Nephron (organoid): Measurements from ENCODE around the gene ZNF837.

Experiments used
- H3K27ac Mint-ChIP-seq, 3 experiments: 2 replicates each; pipeline ENCODE4 v1.8.0; 2020; ENCODE audit warnings: mixed read lengths in 3 of 3, mild to moderate bottlenecking in 2 of 3, moderate library complexity in 1 of 3
- H3K27me3 Mint-ChIP-seq: 2 replicates; pipeline ENCODE4 v1.8.0; 2021; ENCODE audit warnings: low read depth, mild to moderate bottlenecking, moderate library complexity, mixed read lengths
- H3K36me3 Mint-ChIP-seq: 2 replicates; pipeline ENCODE4 v1.8.0; 2020; ENCODE audit warnings: low read depth, mixed read lengths
- H3K4me1 Mint-ChIP-seq: 2 replicates; pipeline ENCODE4 v1.8.0; 2020; ENCODE audit warnings: mixed read lengths
- H3K4me3 Mint-ChIP-seq, 3 experiments: 2 replicates each; pipeline ENCODE4 v1.8.0; 2020; ENCODE audit warnings: mild to moderate bottlenecking in 3 of 3, mixed read lengths in 3 of 3, moderate library complexity in 2 of 3
- H3K9me3 Mint-ChIP-seq: 2 replicates; pipeline ENCODE4 v1.8.0; 2020; ENCODE audit warnings: mixed read lengths
- CTCF ChIP-seq, 3 experiments: fragments of 200-600 bp; sonication (generic); IDR thresholded peaks; one replicate each; pipeline ENCODE4 v1.5.0; 2021; ENCODE audit warnings: antibody characterized with exemption in 3 of 3; ENCODE audit not compliant: unreplicated experiment in 3 of 3

The ZNF837 gene

GRCh38 chr19:58401840-58402421 is 21.1 kb upstream of the ZNF837 start:
- peak overlapping the region; percentile 90 to 93 (median 92) for H3K4me3 Mint-ChIP-seq
- no peak overlapping the region for H3K27ac Mint-ChIP-seq
- H3K27me3 Mint-ChIP-seq: no peaks in the 10 kb centered on the region
- H3K36me3 Mint-ChIP-seq: peaks cover 15% of the 10 kb centered on the region
- H3K9me3 Mint-ChIP-seq: no peaks in the 10 kb centered on the region
- H3K4me1 Mint-ChIP-seq: peaks cover 22% of the 10 kb centered on the region
- no peak for TF ChIP-seq CTCF (IDR thresholded peaks at IDR 0.05; ENCODE audit: unreplicated experiment in 3 of 3)

- no peaks in the 10 kb centered on the region for H3K27me3 Mint-ChIP-seq
- peaks cover 8% of the 10 kb centered on the region for H3K36me3 Mint-ChIP-seq
- peaks cover 17% of the 10 kb centered on the region for H3K4me1 Mint-ChIP-seq
- H3K4me3 Mint-ChIP-seq: peak overlapping the region; percentile 90 to 93 (median 92)
- H3K27ac Mint-ChIP-seq: peak overlapping the region; percentile 53 to 88 (median 85)
- TF ChIP-seq CTCF (IDR thresholded peaks at IDR 0.05; ENCODE audit: unreplicated experiment in 3 of 3): no peak
- no peaks in the 10 kb centered on the region for H3K9me3 Mint-ChIP-seq
Measured at GRCh38 chr19:58400916-58401839, 20.3 kb upstream of the ZNF837 start.

GRCh38 chr19:58400316-58400915 is 19.6 kb upstream of the ZNF837 start:
- Mint-ChIP-seq H3K36me3 (peaks cover 7% of the 10 kb centered on the region), H3K4me1 (peaks cover 17% of the 10 kb centered on the region), H3K4me3 (peak overlapping the region; percentile 90 to 93 (median 92)), H3K27ac (peak overlapping the region in 1 of 3 experiments; percentile 53), H3K9me3 (no peaks in the 10 kb centered on the region), H3K27me3 (no peaks in the 10 kb centered on the region)
- TF ChIP-seq CTCF (IDR thresholded peaks at IDR 0.05; ENCODE audit: unreplicated experiment in 3 of 3): no peak

GRCh38 chr19:58399903-58400302 is 19.1 kb upstream of the ZNF837 start:
- Mint-ChIP-seq H3K27me3 (no peaks in the 10 kb centered on the region), H3K36me3 (peaks cover 10% of the 10 kb centered on the region), H3K4me1 (peaks cover 17% of the 10 kb centered on the region), H3K9me3 (no peaks in the 10 kb centered on the region), H3K4me3 (peak overlapping the region; percentile 76 to 93 (median 77)), H3K27ac (peak overlapping the region in 1 of 3 experiments; percentile 35)
- TF ChIP-seq CTCF (IDR thresholded peaks at IDR 0.05; ENCODE audit: unreplicated experiment in 3 of 3): no peak

GRCh38 chr19:58398545-58398944 is 17.7 kb upstream of the ZNF837 start:
- Mint-ChIP-seq H3K4me1 (peaks cover 17% of the 10 kb centered on the region), H3K36me3 (peaks cover 18% of the 10 kb centered on the region)

More at GRCh38 chr19:58398545-58398944, 17.7 kb upstream of the ZNF837 start:
- no peak overlapping the region for H3K27ac Mint-ChIP-seq
- H3K27me3 Mint-ChIP-seq: no peaks in the 10 kb centered on the region
- TF ChIP-seq CTCF (IDR thresholded peaks at IDR 0.05; ENCODE audit: unreplicated experiment in 3 of 3): no peak
- no peak overlapping the region for H3K4me3 Mint-ChIP-seq
- H3K9me3 Mint-ChIP-seq: no peaks in the 10 kb centered on the region
